Measurements from ENCODE around the gene EIF3F.
"Not testable (repeated sequence)": the region's sequence is repeated elsewhere in the genome, so short reads cannot be mapped to it uniquely, and the experiment has no call there.

GRCh38 chr11:7987560-7987883 lies 385 bp downstream of the EIF3F start:
- TF ChIP-seq CTCF (IDR thresholded peaks at IDR 0.05); EZH2 (IDR thresholded peaks at IDR 0.05; ENCODE audit: borderline replicate concordance, insufficient read depth, low read depth, low read length, poor library complexity, severe bottlenecking): not testable (repeated sequence)

All from B cell (primary cell).